ENCODE results near the gene CSN1S1. TPM values are rescaled to one million over a fixed set of nuclear protein-coding genes. Genes with fewer than 3 reads are reported as not detected.

Gene CSN1S1
- 32.3 TPM for total RNA-seq
- long read RNA-seq, partial matches to known transcripts, result 0 of 25 reads
- long read RNA-seq, other reads (novel, unspliced or antisense), result 25 of 25 reads

GRCh38 chr4:69930768-69931167 lies at the start of gene CSN1S1:
CSN1S1 (plus strand) TSS chr4:69931068; CDS start chr4:69932556, 1,488 bp downstream.
- no peak for DNase-seq (ENCODE audit: low spot score)

GRCh38 chr4:69881173-69881773 lies 49.6 kb upstream of the CSN1S1 start:
- DNase-seq (ENCODE audit: low spot score), result no peak

GRCh38 chr4:69882150-69882549 lies 48.7 kb upstream of the CSN1S1 start:
- DNase-seq (ENCODE audit: low spot score), result no peak

GRCh38 chr4:69888336-69888735 lies 42.5 kb upstream of the CSN1S1 start:
- DNase-seq (ENCODE audit: low spot score), result no peak

- no peak for DNase-seq (ENCODE audit: low spot score)
Observed at GRCh38 chr4:69894186-69894585, 36.7 kb upstream of the CSN1S1 start.

GRCh38 chr4:69894721-69895120 lies 36.1 kb upstream of the CSN1S1 start:
- DNase-seq (ENCODE audit: low spot score), result no peak

- DNase-seq (ENCODE audit: low spot score), result no peak
Observed at GRCh38 chr4:69896530-69897116, 34.2 kb upstream of the CSN1S1 start.

GRCh38 chr4:69907151-69907550 lies 23.7 kb upstream of the CSN1S1 start:
- DNase-seq (ENCODE audit: low spot score), result no peak

- no peak for DNase-seq (ENCODE audit: low spot score)
Observed at GRCh38 chr4:69909195-69909594, 21.7 kb upstream of the CSN1S1 start.

- no peak for DNase-seq (ENCODE audit: low spot score)
Observed at GRCh38 chr4:69910016-69910782, 20.7 kb upstream of the CSN1S1 start.

GRCh38 chr4:69920874-69921273 lies 10.0 kb upstream of the CSN1S1 start:
- DNase-seq (ENCODE audit: low spot score), result no peak

GRCh38 chr4:69923782-69924410 lies 7.0 kb upstream of the CSN1S1 start:
- DNase-seq (ENCODE audit: low spot score), result peak; percentile 77

GRCh38 chr4:69934150-69934549 lies 3.3 kb downstream of the CSN1S1 start:
- no peak for DNase-seq (ENCODE audit: low spot score)

- no peak for DNase-seq (ENCODE audit: low spot score)
Observed at GRCh38 chr4:69936566-69936965, 5.7 kb downstream of the CSN1S1 start.

- DNase-seq (ENCODE audit: low spot score), result no peak
Observed at GRCh38 chr4:69951602-69952001, 20.7 kb downstream of the CSN1S1 start.

GRCh38 chr4:69957209-69957608 lies 26.3 kb downstream of the CSN1S1 start:
- no peak for DNase-seq (ENCODE audit: low spot score)

- DNase-seq (ENCODE audit: low spot score), result no peak
Observed at GRCh38 chr4:69965628-69966027, 34.8 kb downstream of the CSN1S1 start, which contains the start of gene CSN2. CSN2 (minus strand) TSS chr4:69965728; CDS start chr4:69960995, 4,733 bp downstream.

GRCh38 chr4:69970071-69970470 lies 39.2 kb downstream of the CSN1S1 start:
- no peak for DNase-seq (ENCODE audit: low spot score)

- DNase-seq (ENCODE audit: low spot score), result no peak
Observed at GRCh38 chr4:69974631-69975030, 43.8 kb downstream of the CSN1S1 start.

GRCh38 chr4:69977582-69977981 lies 46.7 kb downstream of the CSN1S1 start:
- DNase-seq (ENCODE audit: low spot score), result no peak

- peak; percentile 41 for DNase-seq (ENCODE audit: low spot score)
Observed at GRCh38 chr4:69984030-69984443, 53.2 kb downstream of the CSN1S1 start.

- no peak for DNase-seq (ENCODE audit: low spot score)
Observed at GRCh38 chr4:69986663-69987062, 55.8 kb downstream of the CSN1S1 start.
